HepG2 (cell line): ENCODE results near the gene LRBA. TPM values are rescaled to one million over a fixed set of nuclear protein-coding genes. Genes with fewer than 3 reads are reported as not detected.
A peak's percentile ranks its signal among the peaks of the same experiment; 100 is the strongest.
"Not testable (repeated sequence)": the region's sequence is repeated elsewhere in the genome, so short reads cannot be mapped to it uniquely, and the experiment has no call there.

Source experiments
- ATAC-seq: fragments of 200-7000 bp; cut with Tn5 transposase; 3 replicates; pipeline ENCODE4 v1.9.1; 2020; ENCODE audit warnings: mild to moderate bottlenecking, moderate library complexity
- BruUV-seq: library from RNA; stranded (reverse); fragments of 400-500 nt; replicated peaks from 2 replicates; lab custom pipeline; 2021; lab: Mats Ljungman, UMichigan
- CTCF ChIA-PET: fragments of 300-600 bp; formaldehyde crosslinking; extraction: SDS; loops from one replicate; lab custom pipeline; 2021; ENCODE audit warnings: low total read pairs, inconsistent platforms, low intra/inter-chr PET ratio; lab: Yijun Ruan, JAX
- POLR2A ChIA-PET: fragments of 350-600 bp; sonication (Branson Sonifier 250); formaldehyde crosslinking; loops from one replicate; lab custom pipeline; 2020; ENCODE audit warnings: antibody characterized with exemption, inconsistent platforms; lab: Yijun Ruan, JAX
- DNase-seq: peaks from one replicate; pipeline ENCODE4 v3.0.0-alpha.2; 2015; ENCODE audit warnings: low spot score
- FAIRE-seq: peaks from 3 replicates; lab custom pipeline; 2011; peaks lifted over from hg19 to GRCh38; lab: Jason Lieb, UNC
- H2AFZ ChIP-seq: one replicate; pipeline ENCODE4 v1.6.1; 2011; ENCODE audit warnings: low read length, inconsistent platforms
- H3K27ac ChIP-seq: fragments of 300-600 bp; 3 replicates; pipeline ENCODE4 v1.8.0; 2011; ENCODE audit warnings: mixed run types, mild to moderate bottlenecking, mixed read lengths, low read length, inconsistent platforms; ENCODE audit not compliant: insufficient read depth; ENCODE audit errors: extremely low read length
- H3K27me3 ChIP-seq, 2 experiments: fragments of 200-600 bp in 1 of 2; 2 replicates in 1 of 2; 3 replicates in 1 of 2; pipeline versions ENCODE4 v1.6.0 to v1.8.0; 2011; ENCODE audit warnings: low read length in 2 of 2, mild to moderate bottlenecking in 2 of 2, moderate library complexity in 2 of 2, inconsistent platforms in 1 of 2; ENCODE audit not compliant: insufficient read depth in 2 of 2, control insufficient read depth in 1 of 2
- H3K36me3 ChIP-seq, 2 experiments: fragments of 200-600 bp in 1 of 2; replicated peaks in 1 of 2; 2 replicates in 1 of 2; 3 replicates in 1 of 2; pipeline versions ENCODE4 v1.5.1 to v1.8.0; 2011; ENCODE audit warnings: low read length in 2 of 2, inconsistent platforms in 1 of 2; ENCODE audit not compliant: insufficient read depth in 2 of 2, control insufficient read depth in 1 of 2
- H3K4me1 ChIP-seq: 2 replicates; pipeline ENCODE4 v1.5.1; 2012; ENCODE audit warnings: low read length, inconsistent platforms; ENCODE audit not compliant: insufficient read depth
- H3K4me2 ChIP-seq: 2 replicates; pipeline ENCODE4 v1.6.0; 2011; ENCODE audit warnings: low read depth, low read length, inconsistent platforms
- H3K4me3 ChIP-seq, 3 experiments: fragments of 200-600 bp in 1 of 3; sonication (generic), shearing (Covaris generic) in 1 of 3; replicated peaks in 1 of 3; 2 replicates each; pipeline ENCODE4 v1.5.1; 2011 to 2016; ENCODE audit warnings: low read length in 3 of 3, inconsistent platforms in 2 of 3, low read depth in 2 of 3, mild to moderate bottlenecking in 2 of 3, control low read depth in 1 of 3, mixed read lengths in 1 of 3; ENCODE audit not compliant: insufficient read depth in 1 of 3
- H3K79me2 ChIP-seq: one replicate; pipeline ENCODE4 v1.6.1; 2011; ENCODE audit warnings: low read length, inconsistent platforms; ENCODE audit not compliant: insufficient read depth
- H3K9ac ChIP-seq: 2 replicates; pipeline ENCODE4 v1.6.0; 2011; ENCODE audit warnings: mild to moderate bottlenecking, low read depth, low read length, inconsistent platforms; ENCODE audit not compliant: insufficient read depth
- H3K9me3 ChIP-seq: 2 replicates; pipeline ENCODE4 v1.5.1; 2012; ENCODE audit warnings: mild to moderate bottlenecking, low read length
- H4K20me1 ChIP-seq: 2 replicates; pipeline ENCODE4 v1.6.0; 2011; ENCODE audit warnings: inconsistent platforms, mild to moderate bottlenecking, low read length, moderate library complexity; ENCODE audit not compliant: insufficient read depth
- MAFF ChIP-seq: IDR thresholded peaks from 2 replicates; pipeline ENCODE4 v1.6.1; 2011; ENCODE audit warnings: low read depth, low read length, improper control_type of control experiment
- MAFK ChIP-seq, 2 experiments: IDR thresholded peaks in 1 of 2; conservative IDR thresholded peaks in 1 of 2; 2 replicates each; pipeline ENCODE4 v1.6.1; 2011; ENCODE audit warnings: improper control_type of control experiment in 2 of 2, low read length in 2 of 2
- MXI1 ChIP-seq: IDR thresholded peaks from 3 replicates; pipeline ENCODE4 v1.6.1; 2012; ENCODE audit warnings: low read depth, low read length, inconsistent platforms, borderline replicate concordance
- WGBS: methylation state at CpG from one replicate; pipeline ENCODE4 v1.1.6; 2017; ENCODE audit warnings: low lambda C conversion rate; 5-methylcytosine and 5-hydroxymethylcytosine counted together
- in situ Hi-C: cut with HindIII; loops from 2 replicates; pipeline ENCODE4 v1.10.0; 2017; ENCODE audit warnings: low pct_unique_long_range_greater_than_20kb; ENCODE audit not compliant: extremely low pct_ligation_motif_present
- intact Hi-C: fragments of 100-400 bp; cut with micrococcal nuclease; formaldehyde crosslinking; loops from one replicate; pipeline ENCODE4 v1.10.0; 2022; ENCODE audit not compliant: unreplicated experiment
- polyA plus RNA-seq, 8 experiments: library from polyadenylated mRNA; depleted of rRNA in 3 of 8; stranded (reverse) in 7 of 8; unstranded in 1 of 8; fragments of >200 nt; fragmentation: Illumina TruSeq in 4 of 8; extraction: Trizol in 4 of 8; gene quantifications; 2 replicates each; pipeline versions ENCODE4 v1.2.1 to v1.2.3, GENCODE V29; 2011 to 2016; ENCODE audit warnings: low read depth in 4 of 8, missing spikeins in 1 of 8, mixed read lengths in 1 of 8; ENCODE audit not compliant: insufficient read depth in 1 of 8
- total RNA-seq, 5 experiments: library from RNA; depleted of rRNA; stranded (reverse); fragments of >200 nt; fragmentation: Illumina TruSeq; extraction: Trizol; gene quantifications; 2 replicates each; pipeline ENCODE4 v1.2.3, GENCODE V29; 2016; ENCODE audit warnings: low read depth in 1 of 5
- TF ChIP-seq, protein P1 (sequence below): sonication (generic); formaldehyde crosslinking; IDR thresholded peaks from 2 replicates; pipeline ENCODE4 v1.5.0; 2020; ENCODE audit warnings: missing genetic modification reagents

LRBA gene
- total and polyA plus RNA-seq, 2 of the 13 experiments (the other 11 are each of a cell fraction or from before 2014, with no cell fraction given): 21.0 to 37.2 TPM

GRCh38 chr4:150964754-150965153 lies 50.3 kb downstream of the LRBA start:
- no peak for FAIRE-seq
- no peak overlapping the region for H3K9ac ChIP-seq
- H2AFZ ChIP-seq: no peak overlapping the region
- no peak overlapping the region for H3K4me3 ChIP-seq
- H3K4me2 ChIP-seq: no peak overlapping the region
- H3K79me2 ChIP-seq: peaks cover 14% of the 10 kb centered on the region
- H3K9me3 ChIP-seq: no peaks in the 10 kb centered on the region
- no TSS peak for BruUV-seq
- POLR2A ChIA-PET: interaction anchor here (2.2 kb wide), 1 partner anchor 52 kb away, joined by 4 read pairs; no protein-coding TSS in a partner anchor
- H3K27ac ChIP-seq: no peak overlapping the region
- H3K36me3 ChIP-seq: no peaks in the 10 kb centered on the region
- ATAC-seq: no peak
- in situ Hi-C loops: no loop called here
- CTCF ChIA-PET: no interaction called here
- no peak for TF ChIP-seq MXI1
- peak; percentile 79 for TF ChIP-seq MAFF
- TF ChIP-seq, protein P1, sequence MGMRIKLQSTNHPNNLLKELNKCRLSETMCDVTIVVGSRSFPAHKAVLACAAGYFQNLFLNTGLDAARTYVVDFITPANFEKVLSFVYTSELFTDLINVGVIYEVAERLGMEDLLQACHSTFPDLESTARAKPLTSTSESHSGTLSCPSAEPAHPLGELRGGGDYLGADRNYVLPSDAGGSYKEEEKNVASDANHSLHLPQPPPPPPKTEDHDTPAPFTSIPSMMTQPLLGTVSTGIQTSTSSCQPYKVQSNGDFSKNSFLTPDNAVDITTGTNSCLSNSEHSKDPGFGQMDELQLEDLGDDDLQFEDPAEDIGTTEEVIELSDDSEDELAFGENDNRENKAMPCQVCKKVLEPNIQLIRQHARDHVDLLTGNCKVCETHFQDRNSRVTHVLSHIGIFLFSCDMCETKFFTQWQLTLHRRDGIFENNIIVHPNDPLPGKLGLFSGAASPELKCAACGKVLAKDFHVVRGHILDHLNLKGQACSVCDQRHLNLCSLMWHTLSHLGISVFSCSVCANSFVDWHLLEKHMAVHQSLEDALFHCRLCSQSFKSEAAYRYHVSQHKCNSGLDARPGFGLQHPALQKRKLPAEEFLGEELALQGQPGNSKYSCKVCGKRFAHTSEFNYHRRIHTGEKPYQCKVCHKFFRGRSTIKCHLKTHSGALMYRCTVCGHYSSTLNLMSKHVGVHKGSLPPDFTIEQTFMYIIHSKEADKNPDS (CRISPR knock-in tag): no peak
- peak; percentile 85 to 88 for TF ChIP-seq MAFK (conservative IDR thresholded peaks at IDR 0.05 in 1 of 2, IDR thresholded peaks at IDR 0.05 in 1 of 2; ENCODE audit: low read length in 2 of 2)
- H3K4me1 ChIP-seq: peaks cover 8% of the 10 kb centered on the region; the same call in 1 of the 2 replicates
- no peak for DNase-seq
- intact Hi-C loops: no loop called here
- H4K20me1 ChIP-seq: peaks cover 7% of the 10 kb centered on the region
- no peaks in the 10 kb centered on the region for H3K27me3 ChIP-seq

DNA sequence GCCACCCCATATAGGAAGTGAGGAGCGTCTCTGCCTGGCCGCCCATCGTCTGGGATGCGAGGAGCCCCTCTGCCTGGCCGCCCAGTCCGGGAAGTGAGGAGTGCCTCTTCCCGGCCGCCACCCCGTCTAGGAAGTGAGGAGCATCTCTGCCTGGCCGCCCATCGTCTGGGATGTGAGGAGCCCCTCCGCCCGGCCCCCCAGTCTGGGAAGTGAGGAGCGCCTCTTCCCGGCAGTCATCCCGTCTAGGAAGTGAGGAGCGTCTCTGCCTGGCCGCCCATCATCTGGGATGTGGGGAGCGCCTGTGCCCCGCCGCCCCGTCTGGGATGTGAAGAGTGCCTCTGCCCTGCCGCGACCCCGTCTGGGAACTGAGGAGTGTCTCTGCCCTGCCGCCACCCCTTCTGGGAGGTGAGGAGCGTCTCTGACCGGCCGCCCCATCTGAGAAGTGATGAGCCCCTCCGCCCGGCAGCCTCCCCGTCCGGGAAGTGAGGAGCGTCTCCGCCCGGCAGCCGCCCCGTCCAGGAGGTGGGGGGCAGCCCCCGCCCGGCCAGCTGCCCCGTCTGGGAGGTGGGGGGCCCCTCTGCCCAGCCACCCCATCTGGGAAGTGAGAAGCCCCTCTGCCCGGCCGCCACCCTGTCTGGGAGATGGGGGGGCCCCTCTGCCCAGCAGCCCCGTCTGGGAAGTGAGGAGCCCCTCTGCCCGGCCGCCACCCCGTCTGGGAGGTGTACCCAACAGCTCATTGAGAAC lies 51.3 kb downstream of the LRBA start:
- in situ Hi-C loops, H3K27ac ChIP-seq, ATAC-seq, H2AFZ ChIP-seq, H3K4me3 ChIP-seq, H3K36me3 ChIP-seq, H3K27me3 ChIP-seq, BruUV-seq, DNase-seq, CTCF ChIA-PET, H4K20me1 ChIP-seq, POLR2A ChIA-PET, FAIRE-seq, intact Hi-C loops, H3K4me1 ChIP-seq, H3K9me3 ChIP-seq, H3K9ac ChIP-seq, H3K4me2 ChIP-seq: not testable (repeated sequence)
- 97% methylated on average over 12 of the region's 47 CpGs for WGBS
- peaks cover 11% of the 10 kb centered on the region for H3K79me2 ChIP-seq
